GM18499 (cell line): ENCODE data around the gene TPPP2.
"Not testable (repeated sequence)": the region's sequence is repeated elsewhere in the genome, so short reads cannot be mapped to it uniquely, and the experiment has no call there.

ENCODE experiments used
- ATAC-seq: cut with Tn5 transposase; IDR thresholded peaks from one replicate; pipeline ENCODE4 v1.9.1; 2021; ENCODE audit warnings: moderate number of reproducible peaks; ENCODE audit not compliant: insufficient read depth, unreplicated experiment

TPPP2 gene

GRCh38 chr14:21029917-21030316 is at the start of gene TPPP2:
Gene TPPP2, plus strand, starts transcription at chr14:21030217. Its CDS starts 365 bp downstream, at chr14:21030582.
- ATAC-seq = no peak

GRCh38 chr14:20980906-20981305 is 49.1 kb upstream of the TPPP2 start:
- ATAC-seq = no peak

GRCh38 chr14:20982646-20983369 is 47.2 kb upstream of the TPPP2 start:
- ATAC-seq = no peak

- ATAC-seq = not testable (repeated sequence)
These were observed 44.4 kb upstream of the TPPP2 start for GRCh38 chr14:20985650-20986049.

- no peak for ATAC-seq
These were observed 43.2 kb upstream of the TPPP2 start for GRCh38 chr14:20986811-20987210.

- no peak for ATAC-seq
These were observed 41.1 kb upstream of the TPPP2 start for GRCh38 chr14:20988717-20989470.

- no peak for ATAC-seq
These were observed 40.6 kb upstream of the TPPP2 start for GRCh38 chr14:20989471-20989786.

GRCh38 chr14:20989787-20990600 is 40.0 kb upstream of the TPPP2 start, which contains the start of gene METTL17:
Gene METTL17, plus strand, starts transcription at chr14:20989980. Its CDS starts 23 bp downstream, at chr14:20990003.
- peak; percentile 88 for ATAC-seq

- no peak for ATAC-seq
These were observed 33.5 kb upstream of the TPPP2 start for GRCh38 chr14:20996521-20996920.

GRCh38 chr14:20997115-20997514 is 32.9 kb upstream of the TPPP2 start:
- no peak for ATAC-seq

GRCh38 chr14:20997564-20997963 is 32.5 kb upstream of the TPPP2 start:
- no peak for ATAC-seq

- ATAC-seq = no peak
These were observed 31.9 kb upstream of the TPPP2 start for GRCh38 chr14:20998139-20998538.

- no peak for ATAC-seq
These were observed 31.2 kb upstream of the TPPP2 start, which contains the start of gene SLC39A2 for GRCh38 chr14:20998674-20999366. Gene SLC39A2, plus strand, starts transcription at chr14:20999293. Its CDS starts 154 bp downstream, at chr14:20999447.

- no peak for ATAC-seq
These were observed 30.4 kb upstream of the TPPP2 start for GRCh38 chr14:20999591-20999990.

GRCh38 chr14:21001218-21001617 is 28.8 kb upstream of the TPPP2 start:
- ATAC-seq = no peak

- ATAC-seq = no peak
These were observed 26.1 kb upstream of the TPPP2 start for GRCh38 chr14:21003788-21004346.

GRCh38 chr14:21009721-21010120 is 20.3 kb upstream of the TPPP2 start:
- not testable (repeated sequence) for ATAC-seq

- ATAC-seq = no peak
These were observed 18.9 kb upstream of the TPPP2 start for GRCh38 chr14:21011136-21011535.

- no peak for ATAC-seq
These were observed 15.2 kb upstream of the TPPP2 start for GRCh38 chr14:21014761-21015190.

GRCh38 chr14:21015312-21015711 is 14.7 kb upstream of the TPPP2 start:
- ATAC-seq = no peak
